GM18502 (cell line): ENCODE measurements around the gene SMARCAL1.
"Not testable (repeated sequence)": the region's sequence is repeated elsewhere in the genome, so short reads cannot be mapped to it uniquely, and the experiment has no call there.

Experiments used
- ATAC-seq: cut with Tn5 transposase; IDR thresholded peaks from one replicate; pipeline ENCODE4 v1.9.1; 2021; ENCODE audit warnings: mild to moderate bottlenecking; ENCODE audit not compliant: unreplicated experiment, poor library complexity

Gene SMARCAL1

GRCh38 chr2:216412022-216412999 lies at the start of gene SMARCAL1:
Gene SMARCAL1, plus strand, starts transcription at chr2:216412484. Its CDS starts 2,221 bp downstream, at chr2:216414705.
- ATAC-seq, result peak; percentile 90

GRCh38 chr2:216362730-216363129 lies 49.6 kb upstream of the SMARCAL1 start:
- ATAC-seq, result no peak

- no peak for ATAC-seq
Measured at GRCh38 chr2:216363221-216363620, 49.1 kb upstream of the SMARCAL1 start.

- no peak for ATAC-seq
Measured at GRCh38 chr2:216365518-216365917, 46.8 kb upstream of the SMARCAL1 start.

GRCh38 chr2:216366777-216367471 lies 45.4 kb upstream of the SMARCAL1 start:
- no peak for ATAC-seq

- no peak for ATAC-seq
Measured at GRCh38 chr2:216369821-216370220, 42.5 kb upstream of the SMARCAL1 start.

GRCh38 chr2:216370961-216371712 lies 41.1 kb upstream of the SMARCAL1 start:
- no peak for ATAC-seq

GRCh38 chr2:216371721-216372702 lies 40.3 kb upstream of the SMARCAL1 start, which contains the start of gene MARCHF4:
Gene MARCHF4, minus strand, starts transcription at chr2:216372483. Its CDS starts 2,223 bp downstream, at chr2:216370260.
- no peak for ATAC-seq

GRCh38 chr2:216372761-216373291 lies 39.5 kb upstream of the SMARCAL1 start:
- ATAC-seq, result no peak

GRCh38 chr2:216373896-216374295 lies 38.4 kb upstream of the SMARCAL1 start:
- no peak for ATAC-seq

- ATAC-seq, result no peak
Measured at GRCh38 chr2:216375286-216375685, 37.0 kb upstream of the SMARCAL1 start.

GRCh38 chr2:216379977-216380376 lies 32.3 kb upstream of the SMARCAL1 start:
- ATAC-seq, result no peak

- ATAC-seq, result not testable (repeated sequence)
Measured at GRCh38 chr2:216384409-216384808, 27.9 kb upstream of the SMARCAL1 start.

GRCh38 chr2:216385478-216385877 lies 26.8 kb upstream of the SMARCAL1 start:
- ATAC-seq, result no peak

GRCh38 chr2:216387262-216387661 lies 25.0 kb upstream of the SMARCAL1 start:
- ATAC-seq, result no peak

GRCh38 chr2:216388046-216388884 lies 24.0 kb upstream of the SMARCAL1 start:
- no peak for ATAC-seq

GRCh38 chr2:216389570-216389969 lies 22.7 kb upstream of the SMARCAL1 start:
- ATAC-seq, result no peak

- ATAC-seq, result no peak
Measured at GRCh38 chr2:216391401-216391800, 20.9 kb upstream of the SMARCAL1 start.
